HepG2 (cell line): ENCODE data around the gene CEP57L1. TPM values are rescaled to one million over a fixed set of nuclear protein-coding genes. Genes with fewer than 3 reads are reported as not detected.
"Not testable (repeated sequence)": the region's sequence is repeated elsewhere in the genome, so short reads cannot be mapped to it uniquely, and the experiment has no call there.

Source experiments
- ATAC-seq: fragments of 200-7000 bp; cut with Tn5 transposase; 3 replicates; pipeline ENCODE4 v1.9.1; 2020; ENCODE audit warnings: mild to moderate bottlenecking, moderate library complexity
- BruUV-seq: library from RNA; stranded (reverse); fragments of 400-500 nt; replicated peaks from 2 replicates; lab custom pipeline; 2021; lab: Mats Ljungman, UMichigan
- CTCF ChIA-PET: fragments of 300-600 bp; formaldehyde crosslinking; extraction: SDS; loops from one replicate; lab custom pipeline; 2021; ENCODE audit warnings: low total read pairs, inconsistent platforms, low intra/inter-chr PET ratio; lab: Yijun Ruan, JAX
- POLR2A ChIA-PET: fragments of 350-600 bp; sonication (Branson Sonifier 250); formaldehyde crosslinking; loops from one replicate; lab custom pipeline; 2020; ENCODE audit warnings: antibody characterized with exemption, inconsistent platforms; lab: Yijun Ruan, JAX
- DNase-seq: peaks from one replicate; pipeline ENCODE4 v3.0.0-alpha.2; 2015; ENCODE audit warnings: low spot score
- FAIRE-seq: peaks from 3 replicates; lab custom pipeline; 2011; peaks lifted over from hg19 to GRCh38; lab: Jason Lieb, UNC
- H2AFZ ChIP-seq: one replicate; pipeline ENCODE4 v1.6.1; 2011; ENCODE audit warnings: low read length, inconsistent platforms
- H3K27ac ChIP-seq: fragments of 300-600 bp; 3 replicates; pipeline ENCODE4 v1.8.0; 2011; ENCODE audit warnings: mixed run types, mild to moderate bottlenecking, mixed read lengths, low read length, inconsistent platforms; ENCODE audit not compliant: insufficient read depth; ENCODE audit errors: extremely low read length
- H3K27me3 ChIP-seq, 2 experiments: fragments of 200-600 bp in 1 of 2; 2 replicates in 1 of 2; 3 replicates in 1 of 2; pipeline versions ENCODE4 v1.6.0 to v1.8.0; 2011; ENCODE audit warnings: low read length in 2 of 2, mild to moderate bottlenecking in 2 of 2, moderate library complexity in 2 of 2, inconsistent platforms in 1 of 2; ENCODE audit not compliant: insufficient read depth in 2 of 2, control insufficient read depth in 1 of 2
- H3K36me3 ChIP-seq, 2 experiments: fragments of 200-600 bp in 1 of 2; replicated peaks in 1 of 2; 2 replicates in 1 of 2; 3 replicates in 1 of 2; pipeline versions ENCODE4 v1.5.1 to v1.8.0; 2011; ENCODE audit warnings: low read length in 2 of 2, inconsistent platforms in 1 of 2; ENCODE audit not compliant: insufficient read depth in 2 of 2, control insufficient read depth in 1 of 2
- H3K4me1 ChIP-seq: 2 replicates; pipeline ENCODE4 v1.5.1; 2012; ENCODE audit warnings: low read length, inconsistent platforms; ENCODE audit not compliant: insufficient read depth
- H3K4me2 ChIP-seq: 2 replicates; pipeline ENCODE4 v1.6.0; 2011; ENCODE audit warnings: low read depth, low read length, inconsistent platforms
- H3K4me3 ChIP-seq, 3 experiments: fragments of 200-600 bp in 1 of 3; sonication (generic), shearing (Covaris generic) in 1 of 3; replicated peaks in 1 of 3; 2 replicates each; pipeline ENCODE4 v1.5.1; 2011 to 2016; ENCODE audit warnings: low read length in 3 of 3, inconsistent platforms in 2 of 3, low read depth in 2 of 3, mild to moderate bottlenecking in 2 of 3, control low read depth in 1 of 3, mixed read lengths in 1 of 3; ENCODE audit not compliant: insufficient read depth in 1 of 3
- H3K79me2 ChIP-seq: one replicate; pipeline ENCODE4 v1.6.1; 2011; ENCODE audit warnings: low read length, inconsistent platforms; ENCODE audit not compliant: insufficient read depth
- H3K9ac ChIP-seq: 2 replicates; pipeline ENCODE4 v1.6.0; 2011; ENCODE audit warnings: mild to moderate bottlenecking, low read depth, low read length, inconsistent platforms; ENCODE audit not compliant: insufficient read depth
- H3K9me3 ChIP-seq: 2 replicates; pipeline ENCODE4 v1.5.1; 2012; ENCODE audit warnings: mild to moderate bottlenecking, low read length
- H4K20me1 ChIP-seq: 2 replicates; pipeline ENCODE4 v1.6.0; 2011; ENCODE audit warnings: inconsistent platforms, mild to moderate bottlenecking, low read length, moderate library complexity; ENCODE audit not compliant: insufficient read depth
- NCOA1 ChIP-seq: sonication (generic); formaldehyde crosslinking; IDR thresholded peaks from 2 replicates; pipeline ENCODE4 v1.9.0; 2021; ENCODE audit warnings: missing genetic modification reagents
- ZNF546 ChIP-seq: sonication (generic); formaldehyde crosslinking; conservative IDR thresholded peaks from 2 replicates; pipeline ENCODE4 v1.8.1; 2023; ENCODE audit warnings: mild to moderate bottlenecking, missing genetic modification reagents
- WGBS: methylation state at CpG from one replicate; pipeline ENCODE4 v1.1.6; 2017; ENCODE audit warnings: low lambda C conversion rate; 5-methylcytosine and 5-hydroxymethylcytosine counted together
- in situ Hi-C: cut with HindIII; loops from 2 replicates; pipeline ENCODE4 v1.10.0; 2017; ENCODE audit warnings: low pct_unique_long_range_greater_than_20kb; ENCODE audit not compliant: extremely low pct_ligation_motif_present
- intact Hi-C: fragments of 100-400 bp; cut with micrococcal nuclease; formaldehyde crosslinking; loops from one replicate; pipeline ENCODE4 v1.10.0; 2022; ENCODE audit not compliant: unreplicated experiment
- polyA plus RNA-seq, 8 experiments: library from polyadenylated mRNA; depleted of rRNA in 3 of 8; stranded (reverse) in 7 of 8; unstranded in 1 of 8; fragments of >200 nt; fragmentation: Illumina TruSeq in 4 of 8; extraction: Trizol in 4 of 8; gene quantifications; 2 replicates each; pipeline versions ENCODE4 v1.2.1 to v1.2.3, GENCODE V29; 2011 to 2016; ENCODE audit warnings: low read depth in 4 of 8, missing spikeins in 1 of 8, mixed read lengths in 1 of 8; ENCODE audit not compliant: insufficient read depth in 1 of 8
- total RNA-seq, 5 experiments: library from RNA; depleted of rRNA; stranded (reverse); fragments of >200 nt; fragmentation: Illumina TruSeq; extraction: Trizol; gene quantifications; 2 replicates each; pipeline ENCODE4 v1.2.3, GENCODE V29; 2016; ENCODE audit warnings: low read depth in 1 of 5

CEP57L1 gene
- total and polyA plus RNA-seq, 2 of the 13 experiments (the other 11 are each of a cell fraction or from before 2014, with no cell fraction given), result 7.7 to 15.5 TPM

DNA sequence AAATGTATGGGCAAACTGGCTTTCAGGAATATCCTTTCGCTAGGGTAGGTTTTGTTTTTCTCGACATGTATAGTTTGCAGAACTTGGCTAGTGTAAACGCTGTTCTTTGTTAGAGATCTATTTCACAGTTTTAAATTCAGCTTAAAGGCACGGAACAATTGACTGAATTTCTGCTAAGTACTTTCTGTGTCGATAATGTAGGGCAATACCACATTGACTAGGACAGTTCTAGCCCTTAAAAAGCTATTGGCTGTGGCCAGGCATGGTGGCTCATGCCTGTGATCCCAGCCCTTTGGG is 92.8 kb downstream of the CEP57L1 start:
- intact Hi-C loops (loop anchor here (5.0 kb wide), 2 partner anchors 49 to 269 kb away; partner anchors contain the start of gene MICAL1), in situ Hi-C loops (loop anchor here (5.0 kb wide), 1 partner anchor 194 kb away; the partner anchor contains the start of gene CD164)
- no peak for DNase-seq
- H3K36me3 ChIP-seq, result no peaks in the 10 kb centered on the region
- CTCF ChIA-PET, result interaction anchor here (2.0 to 2.6 kb wide), 2 partner anchors 209 to 257 kb away, joined by 9 to 24 read pairs; no protein-coding TSS in a partner anchor
- WGBS, result 27% methylated on average over 5 of the region's 5 CpGs
- H3K9ac ChIP-seq, result no peak overlapping the region
- POLR2A ChIA-PET, result interaction anchor here (1.0 to 2.0 kb wide), 2 partner anchors 195 to 198 kb away, joined by 3 to 10 read pairs; no protein-coding TSS in a partner anchor
- H3K4me3 ChIP-seq, result no peak overlapping the region
- BruUV-seq, result no TSS peak
- H3K4me1 ChIP-seq, result peaks cover 2% of the 10 kb centered on the region; the same call in 1 of the 2 replicates
- H3K27ac ChIP-seq, result no peak overlapping the region
- ATAC-seq, result no peak
- H3K9me3 ChIP-seq, result peaks cover 18% of the 10 kb centered on the region; the same call in 1 of the 2 replicates
- no peaks in the 10 kb centered on the region for H3K79me2 ChIP-seq
- H2AFZ ChIP-seq, result no peak overlapping the region
- H4K20me1 ChIP-seq, result no peaks in the 10 kb centered on the region
- no peaks in the 10 kb centered on the region for H3K27me3 ChIP-seq
- H3K4me2 ChIP-seq, result no peak overlapping the region
- TF ChIP-seq NCOA1 (CRISPR knock-in tag) (no peak), ZNF546 (CRISPR knock-in tag) (no peak)
- FAIRE-seq, result no peak

- H3K9ac ChIP-seq, H3K79me2 ChIP-seq, H3K27me3 ChIP-seq, ATAC-seq, in situ Hi-C loops, POLR2A ChIA-PET, intact Hi-C loops, H3K27ac ChIP-seq, H4K20me1 ChIP-seq, CTCF ChIA-PET, H3K4me2 ChIP-seq, DNase-seq, H3K36me3 ChIP-seq, H3K4me3 ChIP-seq, BruUV-seq, H2AFZ ChIP-seq, FAIRE-seq: not testable (repeated sequence)
- Histone ChIP-seq H3K9me3 (peaks cover 18% of the 10 kb centered on the region; the same call in 1 of the 2 replicates), H3K4me1 (peaks cover 14% of the 10 kb centered on the region)
Observed at GRCh38 chr6:109191368-109191767, 96.1 kb downstream of the CEP57L1 start.
